ENCODE data around the gene RELN.

GRCh38 chr7:104008107-104008506 is 18.6 kb upstream of the RELN start:
- TF ChIP-seq SIN3A (IDR thresholded peaks at IDR 0.05; ENCODE audit: borderline replicate concordance, insufficient read depth, low read length) (no peak), POLR2AphosphoS5 (IDR thresholded peaks at IDR 0.05; ENCODE audit: low read depth, low read length) (no peak), TAF1 (IDR thresholded peaks at IDR 0.05; ENCODE audit: borderline replicate concordance, insufficient read depth, low read length) (no peak)

Data from PFSK-1 (cell line).